Measurements from ENCODE around the gene FBXO2. TPM values are rescaled to one million over a fixed set of nuclear protein-coding genes. Genes with fewer than 3 reads are reported as not detected.

Gene FBXO2
- total RNA-seq, 4 donors from 2014 or later, result 4.7 to 12.5 (median 6.8) TPM

GRCh38 chr1:11671205-11671543 lies 16.9 kb upstream of the FBXO2 start:
- TF ChIP-seq POLR2A (IDR thresholded peaks at IDR 0.05) (no peak), POLR2AphosphoS5 (IDR thresholded peaks at IDR 0.05) (no peak), EP300 (IDR thresholded peaks at IDR 0.05) (no peak), CTCF (IDR thresholded peaks at IDR 0.05) (no peak)
- no peaks in the 10 kb centered on the region for H3K27me3 ChIP-seq
- ATAC-seq, result no peak
- WGBS, 2 donors (ENCODE audit: low coverage in 1 of 2), result 83% methylated on average over 1 of the region's 6 CpGs; no CpG with 5 or more reads in 1 of the 2 donors
- no peak overlapping the region for H3K4me3 ChIP-seq
- H3K36me3 ChIP-seq, result peaks cover 0 to 77% of the 10 kb centered on the region in 2 donors
- no peak overlapping the region for H3K27ac ChIP-seq
- H3K4me1 ChIP-seq, result no peaks in the 10 kb centered on the region
- no peaks in the 10 kb centered on the region for H3K9me3 ChIP-seq

- H3K4me1 ChIP-seq, result no peaks in the 10 kb centered on the region
- WGBS, 2 donors (ENCODE audit: low coverage in 1 of 2), result 65 to 80% methylated on average over 3 to 4 of the region's 6 CpGs
- no peak for ATAC-seq
- no peak for TF ChIP-seq POLR2A (IDR thresholded peaks at IDR 0.05)
- no peak for TF ChIP-seq POLR2AphosphoS5 (IDR thresholded peaks at IDR 0.05)
- TF ChIP-seq EP300 (IDR thresholded peaks at IDR 0.05), result no peak
- no peak for TF ChIP-seq CTCF (IDR thresholded peaks at IDR 0.05)
- H3K27ac ChIP-seq, result no peak overlapping the region
- H3K36me3 ChIP-seq, result peaks cover 0 to 72% of the 10 kb centered on the region in 2 donors
- no peaks in the 10 kb centered on the region for H3K9me3 ChIP-seq
- no peak overlapping the region for H3K4me3 ChIP-seq
- H3K27me3 ChIP-seq, result no peaks in the 10 kb centered on the region
These were observed 16.5 kb upstream of the FBXO2 start for GRCh38 chr1:11670747-11671146.

GRCh38 chr1:11668516-11668915 lies 14.3 kb upstream of the FBXO2 start:
- TF ChIP-seq CTCF (IDR thresholded peaks at IDR 0.05) (no peak), POLR2A (IDR thresholded peaks at IDR 0.05) (no peak), EP300 (IDR thresholded peaks at IDR 0.05) (no peak), POLR2AphosphoS5 (IDR thresholded peaks at IDR 0.05) (no peak)
- H3K4me1 ChIP-seq, result peaks cover 0 to 15% (median 4%) of the 10 kb centered on the region in 3 donors
- 87% methylated on average over 3 of the region's 14 CpGs; no CpG with 5 or more reads in 1 of the 2 donors for WGBS, 2 donors (ENCODE audit: low coverage in 1 of 2)
- no peaks in the 10 kb centered on the region for H3K9me3 ChIP-seq
- H3K36me3 ChIP-seq, result peaks cover 0 to 50% of the 10 kb centered on the region in 2 donors
- H3K4me3 ChIP-seq, result no peak overlapping the region
- H3K27me3 ChIP-seq, result no peaks in the 10 kb centered on the region
- ATAC-seq, result no peak
- no peak overlapping the region for H3K27ac ChIP-seq

GRCh38 chr1:11664336-11665065 lies 10.3 kb upstream of the FBXO2 start:
- Histone ChIP-seq H3K4me3 (peak overlapping the region; percentile 56 to 81), H3K36me3 (peaks cover 0 to 42% of the 10 kb centered on the region in 2 donors), H3K4me1 (peaks cover 0 to 16% (median 4%) of the 10 kb centered on the region in 3 donors), H3K27me3 (no peaks in the 10 kb centered on the region), H3K9me3 (no peaks in the 10 kb centered on the region), H3K27ac (peak overlapping the region; percentile 57 to 94 (median 90))
- no peak for TF ChIP-seq POLR2AphosphoS5 (IDR thresholded peaks at IDR 0.05)
- no peak for TF ChIP-seq EP300 (IDR thresholded peaks at IDR 0.05)
- TF ChIP-seq POLR2A (IDR thresholded peaks at IDR 0.05), result peak in 1 of 2 donors; percentile 11
- peak in 1 of 4 experiments; percentile 2 for TF ChIP-seq CTCF (IDR thresholded peaks at IDR 0.05)
- WGBS, 2 donors (ENCODE audit: low coverage in 1 of 2), result 0% methylated on average over 6 of the region's 66 CpGs; no CpG with 5 or more reads in 1 of the 2 donors
- peak; percentile 52 for ATAC-seq

- no peak overlapping the region for H3K4me3 ChIP-seq
- no peak for TF ChIP-seq CTCF (IDR thresholded peaks at IDR 0.05)
- TF ChIP-seq POLR2A (IDR thresholded peaks at IDR 0.05), result no peak
- TF ChIP-seq EP300 (IDR thresholded peaks at IDR 0.05), result no peak
- no peak for TF ChIP-seq POLR2AphosphoS5 (IDR thresholded peaks at IDR 0.05)
- no peak for ATAC-seq
- H3K36me3 ChIP-seq, result peaks cover 0 to 63% of the 10 kb centered on the region in 2 donors
- 86% methylated on average over 5 of the region's 17 CpGs; no CpG with 5 or more reads in 1 of the 2 donors for WGBS, 2 donors (ENCODE audit: low coverage in 1 of 2)
- H3K4me1 ChIP-seq, result peaks cover 0 to 16% (median 4%) of the 10 kb centered on the region in 3 donors
- H3K27me3 ChIP-seq, result no peaks in the 10 kb centered on the region
- H3K9me3 ChIP-seq, result no peaks in the 10 kb centered on the region
- no peak overlapping the region for H3K27ac ChIP-seq
These were observed 6.9 kb upstream of the FBXO2 start for GRCh38 chr1:11661103-11661502.
